C4-2B (cell line): ENCODE measurements around the gene YPEL5.

Source experiments
- H3K27ac ChIP-seq: fragments of 450-650 bp; 2 replicates; pipeline ENCODE4 v1.5.1; 2017
- ZFX ChIP-seq: fragments of 450-650 bp; IDR thresholded peaks from 2 replicates; pipeline ENCODE4 v1.6.1; 2017
- TF ChIP-seq, protein P1 (sequence below): fragments of 450-650 bp; conservative IDR thresholded peaks from 2 replicates; pipeline ENCODE4 v1.5.1; 2017; ENCODE audit warnings: mild to moderate bottlenecking

YPEL5 gene

GRCh38 chr2:30122362-30122761 lies 24.4 kb upstream of the YPEL5 start:
- H3K27ac ChIP-seq: no peak overlapping the region
- TF ChIP-seq, protein P1, sequence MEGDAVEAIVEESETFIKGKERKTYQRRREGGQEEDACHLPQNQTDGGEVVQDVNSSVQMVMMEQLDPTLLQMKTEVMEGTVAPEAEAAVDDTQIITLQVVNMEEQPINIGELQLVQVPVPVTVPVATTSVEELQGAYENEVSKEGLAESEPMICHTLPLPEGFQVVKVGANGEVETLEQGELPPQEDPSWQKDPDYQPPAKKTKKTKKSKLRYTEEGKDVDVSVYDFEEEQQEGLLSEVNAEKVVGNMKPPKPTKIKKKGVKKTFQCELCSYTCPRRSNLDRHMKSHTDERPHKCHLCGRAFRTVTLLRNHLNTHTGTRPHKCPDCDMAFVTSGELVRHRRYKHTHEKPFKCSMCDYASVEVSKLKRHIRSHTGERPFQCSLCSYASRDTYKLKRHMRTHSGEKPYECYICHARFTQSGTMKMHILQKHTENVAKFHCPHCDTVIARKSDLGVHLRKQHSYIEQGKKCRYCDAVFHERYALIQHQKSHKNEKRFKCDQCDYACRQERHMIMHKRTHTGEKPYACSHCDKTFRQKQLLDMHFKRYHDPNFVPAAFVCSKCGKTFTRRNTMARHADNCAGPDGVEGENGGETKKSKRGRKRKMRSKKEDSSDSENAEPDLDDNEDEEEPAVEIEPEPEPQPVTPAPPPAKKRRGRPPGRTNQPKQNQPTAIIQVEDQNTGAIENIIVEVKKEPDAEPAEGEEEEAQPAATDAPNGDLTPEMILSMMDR: no peak
- TF ChIP-seq ZFX: no peak

DNA sequence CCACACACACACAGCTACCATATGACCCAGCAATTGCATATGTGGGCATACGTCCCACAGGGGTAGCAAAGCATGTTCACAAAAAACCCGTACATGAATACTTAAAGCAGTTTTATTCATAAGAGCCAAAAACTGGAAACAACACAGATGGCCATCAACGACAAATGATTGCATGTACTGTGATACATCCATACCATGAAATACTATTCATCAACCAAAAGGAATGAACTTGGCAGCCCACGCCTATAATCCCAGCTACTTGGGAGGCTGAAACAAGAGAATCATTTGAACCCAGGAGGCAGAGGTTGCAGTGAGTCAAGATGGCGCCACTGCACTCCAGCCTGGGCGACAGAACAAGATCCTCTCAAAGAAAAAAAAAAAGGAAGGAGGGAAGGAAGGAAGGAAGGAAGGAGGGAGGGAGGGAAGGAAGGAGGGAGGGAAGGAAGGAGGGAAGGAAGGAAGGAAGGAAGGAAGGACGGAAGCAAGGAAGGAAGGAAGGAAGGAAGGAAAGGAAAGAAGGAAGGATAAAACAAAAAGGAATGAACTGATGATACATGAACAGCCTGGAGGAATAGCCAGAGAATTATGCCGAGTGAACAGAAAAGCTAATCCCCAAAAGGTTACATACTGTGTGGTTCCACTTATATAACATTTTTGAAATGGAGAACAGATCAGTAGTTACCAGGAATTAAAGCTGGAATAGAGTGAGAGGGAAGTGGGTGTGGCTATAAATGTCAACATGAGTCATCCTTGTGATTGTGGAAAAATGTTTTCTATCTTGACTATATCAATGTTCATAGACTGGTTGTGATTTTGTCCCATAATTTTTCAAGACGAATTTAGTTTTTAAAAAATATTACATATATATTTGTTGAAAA lies 19.6 kb upstream of the YPEL5 start:
- no peak for TF ChIP-seq ZFX
- TF ChIP-seq, protein P1: no peak
- no peak overlapping the region for H3K27ac ChIP-seq

- H3K27ac ChIP-seq: no peak overlapping the region
- TF ChIP-seq, protein P1: no peak
- TF ChIP-seq ZFX: no peak
Observed at GRCh38 chr2:30134582-30134981, 12.2 kb upstream of the YPEL5 start.

DNA sequence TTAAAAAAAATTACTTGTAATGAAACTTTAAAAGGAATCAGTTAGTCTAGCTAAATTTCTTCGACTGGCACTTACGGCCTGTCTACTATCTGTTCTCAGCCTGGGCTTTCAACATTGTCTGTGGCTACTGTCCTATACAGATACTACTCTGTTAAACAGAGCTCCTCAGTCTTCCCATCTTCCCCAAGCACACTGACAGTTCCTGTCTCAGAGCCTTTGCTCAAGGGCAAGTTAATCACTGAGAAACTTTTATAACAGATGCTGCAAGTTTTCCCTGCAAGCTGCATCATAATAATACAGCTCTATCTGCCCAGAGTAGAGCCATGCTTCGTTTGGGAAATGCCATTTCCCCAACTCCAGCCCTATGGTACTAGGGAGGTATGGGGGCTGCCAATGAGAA lies 11.3 kb upstream of the YPEL5 start:
- no peak overlapping the region for H3K27ac ChIP-seq

DNA sequence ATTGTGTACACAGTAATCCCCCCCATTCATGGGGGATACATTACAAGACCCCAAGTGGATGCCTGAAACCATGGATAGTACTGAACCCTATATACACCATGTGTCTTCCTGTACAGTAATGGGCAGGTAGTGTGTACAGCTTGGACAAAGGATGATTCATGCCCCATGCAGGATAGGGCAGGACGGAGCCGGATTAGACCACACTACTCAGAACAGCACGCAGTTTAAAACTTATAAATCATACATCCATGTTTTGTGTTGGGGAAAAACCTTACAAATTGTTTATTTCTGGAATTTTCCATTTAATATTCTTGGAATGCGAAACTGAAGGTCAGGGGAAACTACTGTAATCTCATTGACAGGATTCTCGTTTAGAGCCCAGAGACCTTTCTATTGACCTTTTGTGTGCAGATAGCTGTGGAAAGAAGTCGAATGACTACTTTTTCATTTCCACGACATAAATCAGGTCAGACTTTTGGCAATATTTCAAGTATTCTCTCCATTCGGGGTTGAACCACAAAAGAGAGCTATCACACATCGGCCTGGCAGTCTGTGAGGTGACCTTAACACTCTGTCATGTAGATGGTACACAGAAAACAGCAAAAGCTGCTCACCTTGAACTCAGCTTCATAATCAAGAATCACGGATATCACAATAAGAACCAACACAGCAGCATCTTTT lies 9.9 kb upstream of the YPEL5 start:
- TF ChIP-seq ZFX: no peak
- TF ChIP-seq, protein P1: no peak
- H3K27ac ChIP-seq: no peak overlapping the region

More for the DNA sequence above, 11.3 kb upstream of the YPEL5 start:
- no peak for TF ChIP-seq ZFX
- TF ChIP-seq, protein P1: no peak

- no peak overlapping the region for H3K27ac ChIP-seq
- TF ChIP-seq, protein P1: no peak
Observed at GRCh38 chr2:30139131-30139870, 7.5 kb upstream of the YPEL5 start.
